ENCODE results near the gene BTBD9. TPM values are rescaled to one million over a fixed set of nuclear protein-coding genes. Genes with fewer than 3 reads are reported as not detected.

Gene BTBD9
- polyA plus RNA-seq, 2 of the 4 experiments (the other 2 are of a cell fraction): 2.3 to 4.6 TPM

- Histone ChIP-seq H3K9me3 (no peaks in the 10 kb centered on the region), H3K4me3 (no peak overlapping the region), H3K4me1 (no peaks in the 10 kb centered on the region), H3K4me2 (no peak overlapping the region), H3K27ac (no peak overlapping the region)
- DNase-seq (ENCODE audit: low read depth in 1 of 2, low spot score in 1 of 2): no peak
- ChIA-PET CTCF (interaction anchor here (1.2 to 1.6 kb wide), 2 partner anchors 13 to 14 kb away, joined by 3 to 6 read pairs; no protein-coding TSS in a partner anchor), POLR2A (no interaction called here)
- FAIRE-seq: no peak
- ATAC-seq: no peak
- TF ChIP-seq ZNF302 (CRISPR knock-in tag; IDR thresholded peaks at IDR 0.05): no peak
- no peak for TF ChIP-seq ELK1 (IDR thresholded peaks at IDR 0.05; ENCODE audit: low read depth, low read length)
- no peak for TF ChIP-seq HOXB13 (CRISPR knock-in tag; IDR thresholded peaks at IDR 0.05; ENCODE audit: low read depth)
- TF ChIP-seq MYC (IDR thresholded peaks at IDR 0.05; ENCODE audit: borderline replicate concordance, low read length): no peak
- no peak for TF ChIP-seq HES2 (IDR thresholded peaks at IDR 0.05)
- no peak for TF ChIP-seq JUN (IDR thresholded peaks at IDR 0.05)
- no peak for TF ChIP-seq ZC3H11A (IDR thresholded peaks at IDR 0.05)
- TF ChIP-seq REST (IDR thresholded peaks at IDR 0.05): no peak
- TF ChIP-seq USF2 (IDR thresholded peaks at IDR 0.05): no peak
- TF ChIP-seq ZSCAN20 (CRISPR knock-in tag; IDR thresholded peaks at IDR 0.05): no peak
- no peak for TF ChIP-seq ATOH8 (CRISPR knock-in tag; IDR thresholded peaks at IDR 0.05; ENCODE audit: low read depth)
- no peak for TF ChIP-seq HDAC2 (IDR thresholded peaks at IDR 0.05)
- TF ChIP-seq EP300 (IDR thresholded peaks at IDR 0.05): no peak
- TF ChIP-seq RFX5 (IDR thresholded peaks at IDR 0.05): no peak
- TF ChIP-seq RARB (CRISPR knock-in tag; IDR thresholded peaks at IDR 0.05): no peak
- no peak for TF ChIP-seq FOXS1 (CRISPR knock-in tag; IDR thresholded peaks at IDR 0.05)
- WGBS (ENCODE audit: missing lambda C conversion rate): 88% methylated on average over 5 of the region's 5 CpGs
Measured at GRCh38 chr6:38481211-38481836, 158.4 kb downstream of the BTBD9 start.

GRCh38 chr6:38480036-38480435 lies 159.7 kb downstream of the BTBD9 start:
- DNase-seq (ENCODE audit: low read depth in 1 of 2, low spot score in 1 of 2): no peak
- ChIA-PET POLR2A (no interaction called here), CTCF (interaction anchor here (1.6 kb wide), 1 partner anchor 14 kb away, joined by 6 read pairs; no protein-coding TSS in a partner anchor)
- Histone ChIP-seq H3K27ac (no peak overlapping the region), H3K4me3 (no peak overlapping the region), H3K4me1 (no peaks in the 10 kb centered on the region), H3K4me2 (no peak overlapping the region), H3K9me3 (no peaks in the 10 kb centered on the region)
- FAIRE-seq: no peak
- WGBS (ENCODE audit: missing lambda C conversion rate): 66% methylated on average over 4 of the region's 4 CpGs
- no peak for ATAC-seq
- TF ChIP-seq REST (IDR thresholded peaks at IDR 0.05): no peak
- no peak for TF ChIP-seq CBX8 (IDR thresholded peaks at IDR 0.05)
- no peak for TF ChIP-seq HMGXB4 (CRISPR knock-in tag; IDR thresholded peaks at IDR 0.05; ENCODE audit: borderline replicate concordance)
- no peak for TF ChIP-seq RFX5 (IDR thresholded peaks at IDR 0.05)
- TF ChIP-seq ELK1 (IDR thresholded peaks at IDR 0.05; ENCODE audit: low read depth, low read length): no peak
- no peak for TF ChIP-seq ATOH8 (CRISPR knock-in tag; IDR thresholded peaks at IDR 0.05; ENCODE audit: low read depth)
- TF ChIP-seq BHLHE40 (IDR thresholded peaks at IDR 0.05; ENCODE audit: low read depth, low read length): no peak
- no peak for TF ChIP-seq HOXA7 (CRISPR knock-in tag; IDR thresholded peaks at IDR 0.05)

Data from A549 (cell line).